A673 (cell line): ENCODE results near the gene AIMP1.

Source experiments
- CTCF ChIP-seq: fragments of 300-800, 200-600 bp; sonication (generic); conservative IDR thresholded peaks from 2 replicates; pipeline ENCODE4 v1.5.1; 2017; ENCODE audit warnings: low read depth, mild to moderate bottlenecking, antibody characterized with exemption, low read length, moderate library complexity, mixed read lengths
- EZH2 ChIP-seq: fragments of 200-600 bp; sonication (generic); IDR thresholded peaks from 2 replicates; pipeline ENCODE4 v1.6.1; 2017; ENCODE audit warnings: borderline replicate concordance, low read depth, mild to moderate bottlenecking, mixed read lengths, antibody characterized with exemption, low read length; ENCODE audit not compliant: poor library complexity, severe bottlenecking

- TF ChIP-seq CTCF (no peak), EZH2 (no peak)
Measured at GRCh38 chr4:106333186-106333585, 16.8 kb downstream of the AIMP1 start.
